ENCODE data around the gene CCNC.

DNA sequence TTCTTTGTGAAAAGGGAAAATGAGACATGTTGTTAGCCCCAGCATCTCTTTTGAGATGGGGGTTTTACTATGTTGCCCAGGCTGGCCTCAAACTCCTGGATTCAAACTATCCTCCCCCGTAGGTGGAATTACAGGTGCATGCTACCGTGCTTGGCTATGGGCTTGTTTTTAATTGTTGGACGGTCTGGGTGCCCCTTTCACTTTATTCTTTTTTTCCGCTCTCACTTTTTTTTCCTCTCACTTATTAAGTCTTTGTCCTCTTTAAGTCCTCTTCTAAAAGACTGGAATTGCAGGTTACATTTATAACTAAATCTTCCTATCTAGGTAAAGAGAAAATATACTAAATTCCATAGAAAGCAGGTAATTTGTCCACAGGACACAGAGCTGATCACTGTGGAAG, 19.3 kb upstream of the CCNC start:
- TF ChIP-seq, protein P1, sequence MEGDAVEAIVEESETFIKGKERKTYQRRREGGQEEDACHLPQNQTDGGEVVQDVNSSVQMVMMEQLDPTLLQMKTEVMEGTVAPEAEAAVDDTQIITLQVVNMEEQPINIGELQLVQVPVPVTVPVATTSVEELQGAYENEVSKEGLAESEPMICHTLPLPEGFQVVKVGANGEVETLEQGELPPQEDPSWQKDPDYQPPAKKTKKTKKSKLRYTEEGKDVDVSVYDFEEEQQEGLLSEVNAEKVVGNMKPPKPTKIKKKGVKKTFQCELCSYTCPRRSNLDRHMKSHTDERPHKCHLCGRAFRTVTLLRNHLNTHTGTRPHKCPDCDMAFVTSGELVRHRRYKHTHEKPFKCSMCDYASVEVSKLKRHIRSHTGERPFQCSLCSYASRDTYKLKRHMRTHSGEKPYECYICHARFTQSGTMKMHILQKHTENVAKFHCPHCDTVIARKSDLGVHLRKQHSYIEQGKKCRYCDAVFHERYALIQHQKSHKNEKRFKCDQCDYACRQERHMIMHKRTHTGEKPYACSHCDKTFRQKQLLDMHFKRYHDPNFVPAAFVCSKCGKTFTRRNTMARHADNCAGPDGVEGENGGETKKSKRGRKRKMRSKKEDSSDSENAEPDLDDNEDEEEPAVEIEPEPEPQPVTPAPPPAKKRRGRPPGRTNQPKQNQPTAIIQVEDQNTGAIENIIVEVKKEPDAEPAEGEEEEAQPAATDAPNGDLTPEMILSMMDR (IDR thresholded peaks at IDR 0.05; ENCODE audit: insufficient read depth, low read depth, low read length), result no peak
- no peak for TF ChIP-seq EZH2 (IDR thresholded peaks at IDR 0.05; ENCODE audit: insufficient read depth, low read length)

All from astrocyte (in vitro differentiated cells and primary cell).